Measurements from ENCODE around the gene PITX3. TPM values are rescaled to one million over a fixed set of nuclear protein-coding genes. Genes with fewer than 3 reads are reported as not detected.

PITX3 gene
- not detected in 2 replicates for polyA plus RNA-seq (2011; rRNA removed)
- polyA minus RNA-seq (2011; rRNA and poly(A)+ RNA removed), result not detected in 2 replicates

DNA sequence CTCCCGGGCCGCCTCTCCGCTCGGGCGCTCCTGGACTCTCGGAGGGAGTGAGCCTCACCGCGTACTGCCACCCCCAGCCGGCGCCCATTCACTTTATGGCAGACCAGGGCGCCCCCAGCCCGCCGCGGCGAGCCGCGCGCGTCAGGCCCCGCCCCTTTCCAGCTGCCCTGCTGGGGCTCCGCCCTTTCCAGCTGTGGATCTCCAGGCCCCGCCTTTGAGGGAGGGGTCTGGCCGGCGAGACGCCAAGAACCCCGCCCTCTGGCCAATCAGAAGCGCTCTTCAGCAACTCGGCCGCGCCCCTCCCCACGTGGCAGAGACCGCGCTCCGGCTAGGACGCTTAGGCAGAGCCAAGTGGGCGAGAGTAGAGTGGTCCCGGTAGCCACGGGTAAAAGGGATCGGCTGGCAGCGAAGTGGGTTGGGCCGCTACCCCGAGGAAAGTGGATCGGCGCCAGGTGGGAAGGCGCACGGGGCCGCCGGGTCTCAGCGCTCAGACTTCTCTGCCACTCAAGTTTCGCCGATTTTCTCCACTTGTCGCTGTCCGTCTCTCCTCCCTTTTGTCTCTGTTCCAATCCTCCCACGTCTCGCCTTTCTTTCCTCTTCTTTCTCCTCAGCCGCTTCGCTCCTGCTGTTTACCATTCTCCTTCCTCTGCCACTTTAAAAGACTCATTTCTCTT is at the start of gene PITX3:
PITX3 (minus strand) TSS at position 69 of the 674 bp plus-strand sequence. CDS start 9,432 bp downstream, outside the sequence.
- H3K27ac ChIP-seq (ENCODE audit: low read depth, low read length), result peak within 1 kb of the TSS; percentile 21
- DNase-seq (ENCODE audit: low read depth, low spot score), result peak; percentile 78
- peak within 1 kb of the TSS; percentile 77 for H3K4me3 ChIP-seq (ENCODE audit: low read depth, low read length)
- CTCF ChIA-PET, result interaction anchor here (0.6 to 5.7 kb wide), 4 partner anchors 11 to 110 kb away, joined by 3 to 38 read pairs (median 20); no protein-coding TSS in a partner anchor
- peaks cover 32% of the 10 kb centered on the region for H3K27me3 ChIP-seq (ENCODE audit: control insufficient read depth, insufficient read depth, low read length)
- POLR2A ChIA-PET, result interaction anchor here (0.8 kb wide), 1 partner anchor 14 kb away, joined by 4 read pairs; no protein-coding TSS in a partner anchor
- TF ChIP-seq, protein P1, sequence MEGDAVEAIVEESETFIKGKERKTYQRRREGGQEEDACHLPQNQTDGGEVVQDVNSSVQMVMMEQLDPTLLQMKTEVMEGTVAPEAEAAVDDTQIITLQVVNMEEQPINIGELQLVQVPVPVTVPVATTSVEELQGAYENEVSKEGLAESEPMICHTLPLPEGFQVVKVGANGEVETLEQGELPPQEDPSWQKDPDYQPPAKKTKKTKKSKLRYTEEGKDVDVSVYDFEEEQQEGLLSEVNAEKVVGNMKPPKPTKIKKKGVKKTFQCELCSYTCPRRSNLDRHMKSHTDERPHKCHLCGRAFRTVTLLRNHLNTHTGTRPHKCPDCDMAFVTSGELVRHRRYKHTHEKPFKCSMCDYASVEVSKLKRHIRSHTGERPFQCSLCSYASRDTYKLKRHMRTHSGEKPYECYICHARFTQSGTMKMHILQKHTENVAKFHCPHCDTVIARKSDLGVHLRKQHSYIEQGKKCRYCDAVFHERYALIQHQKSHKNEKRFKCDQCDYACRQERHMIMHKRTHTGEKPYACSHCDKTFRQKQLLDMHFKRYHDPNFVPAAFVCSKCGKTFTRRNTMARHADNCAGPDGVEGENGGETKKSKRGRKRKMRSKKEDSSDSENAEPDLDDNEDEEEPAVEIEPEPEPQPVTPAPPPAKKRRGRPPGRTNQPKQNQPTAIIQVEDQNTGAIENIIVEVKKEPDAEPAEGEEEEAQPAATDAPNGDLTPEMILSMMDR (IDR thresholded peaks at IDR 0.05; ENCODE audit: low read depth, low read length), result no peak
- H3K9me3 ChIP-seq (ENCODE audit: control insufficient read depth, insufficient read depth, low read length), result no peaks in the 10 kb centered on the region

DNA sequence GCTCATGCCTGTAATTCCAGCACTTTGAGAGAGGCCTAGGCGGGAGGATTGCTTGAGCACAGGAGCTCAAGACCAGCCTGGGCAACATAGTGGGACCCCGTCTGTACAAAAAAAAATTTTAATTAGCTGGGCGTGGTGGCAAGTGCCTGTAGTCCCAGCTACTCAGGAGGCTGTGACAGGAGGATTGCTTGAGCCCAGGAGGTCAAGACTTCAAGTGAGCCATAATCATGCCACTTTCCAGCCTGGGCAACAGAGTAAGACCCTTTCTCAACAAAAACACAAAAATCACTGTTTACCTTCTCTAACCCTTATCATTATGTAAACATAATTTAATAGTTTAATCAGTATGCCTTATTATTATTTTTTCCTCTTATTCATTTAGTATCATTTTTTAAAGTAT is 48.5 kb upstream of the PITX3 start:
- TF ChIP-seq, protein P1 (IDR thresholded peaks at IDR 0.05; ENCODE audit: low read depth, low read length), result no peak
- H3K4me3 ChIP-seq (ENCODE audit: low read depth, low read length), result no peak overlapping the region
- POLR2A ChIA-PET, result no interaction called here
- H3K9me3 ChIP-seq (ENCODE audit: control insufficient read depth, insufficient read depth, low read length), result no peaks in the 10 kb centered on the region
- no peak for DNase-seq (ENCODE audit: low read depth, low spot score)
- CTCF ChIA-PET, result interaction anchor here (0.8 kb wide), 1 partner anchor 35 kb away, joined by 3 read pairs; no protein-coding TSS in a partner anchor
- H3K27me3 ChIP-seq (ENCODE audit: control insufficient read depth, insufficient read depth, low read length), result no peaks in the 10 kb centered on the region
- H3K27ac ChIP-seq (ENCODE audit: low read depth, low read length), result no peak overlapping the region

DNA sequence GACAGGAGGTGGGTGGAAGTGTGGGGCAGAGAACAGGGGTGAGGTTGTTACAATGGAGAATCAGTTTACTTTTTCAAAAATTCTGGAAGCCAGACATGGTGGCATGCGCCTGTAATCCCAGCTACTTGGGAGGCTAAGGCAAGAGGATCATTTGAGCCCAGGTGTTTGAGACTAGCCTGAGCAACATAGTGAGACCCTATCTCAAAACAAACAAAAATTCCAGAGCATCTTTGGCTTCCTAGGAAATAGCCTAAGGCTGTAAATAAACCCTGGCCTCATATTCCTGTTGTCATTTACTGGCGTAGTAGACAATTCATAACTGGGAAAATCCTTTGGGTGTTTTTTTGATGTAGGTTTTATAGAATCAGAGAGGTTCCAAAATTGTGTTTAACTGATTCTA is 48.0 kb upstream of the PITX3 start:
- CTCF ChIA-PET, result interaction anchor here (0.8 kb wide), 1 partner anchor 36 kb away, joined by 3 read pairs; no protein-coding TSS in a partner anchor
- H3K4me3 ChIP-seq (ENCODE audit: low read depth, low read length), result no peak overlapping the region
- H3K27me3 ChIP-seq (ENCODE audit: control insufficient read depth, insufficient read depth, low read length), result no peaks in the 10 kb centered on the region
- TF ChIP-seq, protein P1 (IDR thresholded peaks at IDR 0.05; ENCODE audit: low read depth, low read length), result no peak
- H3K27ac ChIP-seq (ENCODE audit: low read depth, low read length), result no peak overlapping the region
- POLR2A ChIA-PET, result no interaction called here
- no peaks in the 10 kb centered on the region for H3K9me3 ChIP-seq (ENCODE audit: control insufficient read depth, insufficient read depth, low read length)
- no peak for DNase-seq (ENCODE audit: low read depth, low spot score)

DNA sequence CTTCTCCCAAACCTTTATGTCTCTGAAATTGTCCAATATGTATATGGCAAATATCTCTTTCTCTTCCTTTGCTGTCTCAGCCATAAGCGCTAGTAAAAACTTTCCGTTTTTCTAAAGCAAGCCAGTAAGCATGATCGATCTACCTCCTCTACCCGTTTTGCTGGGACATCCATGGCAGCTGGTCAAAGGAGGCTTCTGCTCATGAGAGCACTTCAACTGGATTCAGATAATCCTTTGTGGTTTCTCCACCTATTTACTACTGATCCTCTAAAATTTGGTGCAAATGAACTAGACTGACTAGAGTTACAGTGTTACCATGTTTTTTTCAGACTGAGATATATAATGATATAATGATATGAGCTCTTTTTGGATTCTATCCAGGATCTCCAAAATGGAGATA is 46.7 kb upstream of the PITX3 start:
- POLR2A ChIA-PET, result interaction anchor here (0.6 kb wide), 1 partner anchor 58 kb away, joined by 4 read pairs; no protein-coding TSS in a partner anchor
- CTCF ChIA-PET, result interaction anchor here (0.7 kb wide), 1 partner anchor 16 kb away, joined by 4 read pairs; no protein-coding TSS in a partner anchor

More for the DNA sequence above, 46.7 kb upstream of the PITX3 start:
- no peak overlapping the region for H3K4me3 ChIP-seq (ENCODE audit: low read depth, low read length)
- H3K27ac ChIP-seq (ENCODE audit: low read depth, low read length), result no peak overlapping the region
- TF ChIP-seq, protein P1 (IDR thresholded peaks at IDR 0.05; ENCODE audit: low read depth, low read length), result no peak
- no peak for DNase-seq (ENCODE audit: low read depth, low spot score)
- no peaks in the 10 kb centered on the region for H3K9me3 ChIP-seq (ENCODE audit: control insufficient read depth, insufficient read depth, low read length)
- H3K27me3 ChIP-seq (ENCODE audit: control insufficient read depth, insufficient read depth, low read length), result no peaks in the 10 kb centered on the region

All from AG04450 (cell line).